ENCODE measurements around the gene XRCC1. TPM values are rescaled to one million over a fixed set of nuclear protein-coding genes. Genes with fewer than 3 reads are reported as not detected.

XRCC1 gene
- total and polyA plus RNA-seq, 9 of the 15 experiments (the other 6 are each of a cell fraction or from before 2014, with no cell fraction given): 1.5 to 36.9 (median 24.9) TPM

- no peak for TF ChIP-seq MNT (conservative IDR thresholded peaks at IDR 0.05)
- no peak for TF ChIP-seq SMAD3 (CRISPR knock-in tag; conservative IDR thresholded peaks at IDR 0.05)
- no peak for TF ChIP-seq ZNF717 (CRISPR knock-in tag; IDR thresholded peaks at IDR 0.05)
- no peak for TF ChIP-seq ZNF197 (CRISPR knock-in tag; IDR thresholded peaks at IDR 0.05; ENCODE audit: low read depth)
- no peak for TF ChIP-seq ZNF274 (IDR thresholded peaks at IDR 0.05; ENCODE audit: borderline replicate concordance, low read depth, low read length)
- TF ChIP-seq PCBP2 (IDR thresholded peaks at IDR 0.05; ENCODE audit: low read depth, low read length, poor library complexity, severe bottlenecking): no peak
- TF ChIP-seq POLR3G (IDR thresholded peaks at IDR 0.05; ENCODE audit: extremely low read depth, insufficient read length, insufficient replicate concordance): no peak
- no peak for TF ChIP-seq YBX1 (IDR thresholded peaks at IDR 0.05)
- TF ChIP-seq SRSF7 (optimal IDR thresholded peaks at IDR 0.05; ENCODE audit: low read depth, low read length): no peak
- TF ChIP-seq BMI1 (IDR thresholded peaks at IDR 0.05; ENCODE audit: low read length): no peak
- no peak for TF ChIP-seq CHD7 (IDR thresholded peaks at IDR 0.05; ENCODE audit: low read depth, low read length)
- TF ChIP-seq RAD21 (CRISPR knock-in tag; conservative IDR thresholded peaks at IDR 0.05 in 1 of 2, IDR thresholded peaks at IDR 0.05 in 1 of 2): no peak
- TF ChIP-seq ARID1B (IDR thresholded peaks at IDR 0.05): 0 out of 2 replicates have a peak, but pooled peaks have one; percentile 11
- TF ChIP-seq ZNF143 (CRISPR knock-in tag; IDR thresholded peaks at IDR 0.05): no peak
- no peak for TF ChIP-seq EGR1 (conservative IDR thresholded peaks at IDR 0.05)
These were observed 20.3 kb upstream of the XRCC1 start (continued) for GRCh38 chr19:43595605-43595998.
